Mesangial cell (primary cell): Measurements from ENCODE around the gene PPIC. TPM values are rescaled to one million over a fixed set of nuclear protein-coding genes. Genes with fewer than 3 reads are reported as not detected.

Source experiments
- total RNA-seq: library from RNA; depleted of rRNA; stranded (reverse); fragments of >200 nt; gene quantifications from 2 replicates; pipeline ENCODE4 v1.2.3, GENCODE V29; 2015

Gene PPIC
- total RNA-seq, result 16.9 and 30.3 TPM in 2 replicates

DNA sequence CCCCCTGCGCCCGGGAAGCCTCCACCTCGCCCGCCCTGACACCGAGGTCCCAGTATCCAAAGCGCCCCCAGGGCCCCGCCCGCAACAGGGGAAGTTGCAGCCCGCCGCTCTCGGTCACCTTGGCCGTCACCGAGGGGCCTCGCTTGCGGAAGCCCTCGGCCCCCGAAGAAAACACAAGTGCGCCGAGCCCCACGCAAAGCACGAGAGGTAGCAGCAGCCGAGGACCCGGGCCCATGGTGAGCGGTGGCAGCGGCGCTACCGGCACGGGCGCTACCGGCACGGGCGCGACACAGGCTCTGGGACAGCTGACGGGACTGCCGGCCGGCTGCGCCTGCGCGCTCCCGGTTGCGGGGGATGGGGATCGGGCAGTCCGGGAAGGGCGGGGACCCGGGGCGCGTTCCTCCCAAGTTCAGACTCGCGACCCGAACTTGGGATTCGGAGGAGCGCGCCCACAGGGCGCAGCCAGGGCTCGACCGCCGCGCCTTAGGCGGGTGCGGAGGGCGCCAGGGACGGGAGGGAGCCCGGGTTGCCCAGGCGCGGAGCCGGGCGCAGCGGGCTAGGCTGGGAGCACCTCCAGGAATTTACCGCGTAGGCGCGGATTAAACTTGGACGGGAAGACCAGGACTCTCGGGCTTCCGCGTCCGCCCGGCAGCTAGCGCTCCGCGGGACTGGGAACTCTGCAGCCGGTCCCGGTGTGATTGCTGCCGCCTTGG, at the start of gene PPIC:
PPIC (minus strand) TSS at position 335 of the 713 bp plus-strand sequence; CDS start at position 235, 100 bp downstream.

Other genes with a start within 250 kb of the PPIC start
- gene SNX24, start 191.1 kb downstream of the PPIC start, total RNA-seq, result 16.5 and 17.3 TPM in 2 replicates
- under 0.01 and 0.13 TPM in 2 replicates for gene PRDM6, start 52.5 kb upstream of the PPIC start, total RNA-seq